ENCODE results near the gene ALDOB.

DNA sequence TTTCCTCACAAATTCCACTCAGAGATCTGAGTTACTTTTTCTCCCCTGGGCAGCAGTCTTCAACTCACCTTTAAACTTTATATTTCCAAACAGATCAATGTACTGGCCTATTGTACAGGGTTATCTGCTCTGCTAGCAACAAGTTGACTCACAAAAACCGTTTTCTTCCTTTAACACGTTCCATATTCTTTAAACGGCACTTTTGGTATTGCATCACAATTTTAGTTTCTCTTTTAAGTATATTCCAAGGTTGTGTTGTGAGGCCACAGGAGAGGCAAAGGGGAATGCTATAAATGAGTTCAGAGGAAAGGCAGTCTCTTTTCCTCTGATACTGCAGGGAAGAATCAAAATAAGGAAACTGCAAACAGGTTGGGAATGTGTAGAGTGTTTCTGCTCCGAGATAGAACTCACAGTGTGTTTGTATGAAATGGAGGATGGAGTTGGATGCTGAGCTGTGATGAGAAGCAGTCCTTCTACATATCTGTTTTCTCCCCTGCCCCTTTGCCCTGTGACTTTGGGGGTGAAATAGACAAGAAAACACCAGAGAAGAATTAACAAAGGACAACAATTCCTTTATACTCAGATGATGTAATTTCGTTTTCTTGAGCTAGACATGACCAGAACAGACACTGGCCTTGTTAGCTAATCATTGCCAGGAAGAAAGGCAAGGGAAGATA, 9.9 kb upstream of the ALDOB start:
- no peak for TF ChIP-seq GATA2 (IDR thresholded peaks at IDR 0.05; ENCODE audit: low read depth, low read length)
- no peak for TF ChIP-seq GATA3 (IDR thresholded peaks at IDR 0.05; ENCODE audit: low read depth, low read length)

Measured in SH-SY5Y (cell line).